LHCN-M2 (cell line): ENCODE results near the gene FGD2. TPM values are rescaled to one million over a fixed set of nuclear protein-coding genes. Genes with fewer than 3 reads are reported as not detected.

Experiments used
- DNase-seq: peaks from one replicate; pipeline ENCODE4 v3.0.0-alpha.2; 2012; ENCODE audit warnings: low read depth
- total RNA-seq: library from RNA; depleted of rRNA; stranded (reverse); fragments of >200 nt; gene quantifications from 2 replicates; pipeline ENCODE4 v1.2.3, GENCODE V29; 2014

Gene FGD2
- total RNA-seq, 1 experiment from 2014 or later, result not detected

DNA sequence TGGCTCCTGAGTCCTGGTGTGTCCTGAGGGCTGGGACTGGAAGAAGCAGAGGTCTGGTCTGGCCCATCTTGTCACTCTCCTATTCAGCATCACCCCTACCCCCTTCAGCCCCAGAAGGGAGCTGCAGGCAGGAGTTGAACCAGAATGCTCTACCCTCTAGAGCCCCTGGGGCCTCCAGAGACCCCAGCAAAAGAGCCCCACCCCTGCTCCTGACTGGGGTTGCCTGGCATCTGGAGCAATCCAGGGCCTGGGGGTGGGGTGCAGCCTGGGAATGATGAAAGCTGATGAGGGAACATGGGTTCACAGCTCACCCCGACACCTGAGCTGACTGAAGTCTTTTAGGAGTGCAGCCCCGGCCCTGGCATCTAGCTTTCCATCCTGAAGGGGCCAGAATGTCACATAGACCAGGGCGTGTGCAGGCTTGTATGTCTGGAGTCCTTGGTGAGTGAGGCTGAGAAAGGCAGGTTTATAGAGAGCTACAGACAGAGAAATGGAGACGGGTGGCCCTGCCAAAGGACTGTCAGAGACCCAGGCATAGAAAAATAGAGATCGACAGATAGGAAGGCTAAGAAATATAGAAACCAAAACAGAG is 12.2 kb downstream of the FGD2 start:
- no peak for DNase-seq

GRCh38 chr6:37018198-37019064 is 13.0 kb downstream of the FGD2 start:
- DNase-seq, result peak; percentile 81

GRCh38 chr6:37019065-37019450 is 13.6 kb downstream of the FGD2 start:
- DNase-seq, result no peak

DNA sequence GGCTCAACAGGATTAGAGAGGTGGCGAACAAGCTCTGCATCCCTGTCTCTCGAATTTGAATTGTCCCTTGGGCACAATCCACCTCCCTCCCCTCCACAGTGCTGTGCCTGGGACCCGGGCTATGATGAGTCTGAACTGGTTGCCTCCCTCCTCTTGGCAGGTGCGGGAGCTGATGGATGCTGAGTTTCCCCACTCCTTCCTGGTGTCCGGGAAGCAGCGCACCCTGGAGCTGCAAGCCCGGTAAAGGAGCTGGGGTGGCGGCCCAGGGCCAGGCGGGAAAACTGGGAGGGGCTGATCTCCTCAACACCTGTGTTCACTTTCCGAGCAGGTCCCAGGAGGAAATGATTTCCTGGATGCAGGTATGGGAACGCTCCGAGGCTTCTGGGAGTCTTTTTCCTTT is 14.9 kb downstream of the FGD2 start:
- DNase-seq, result no peak

GRCh38 chr6:37020812-37021211 is 15.4 kb downstream of the FGD2 start:
- DNase-seq, result no peak

- DNase-seq, result peak; percentile 30
These were observed 16.1 kb downstream of the FGD2 start for GRCh38 chr6:37021356-37022129.

DNA sequence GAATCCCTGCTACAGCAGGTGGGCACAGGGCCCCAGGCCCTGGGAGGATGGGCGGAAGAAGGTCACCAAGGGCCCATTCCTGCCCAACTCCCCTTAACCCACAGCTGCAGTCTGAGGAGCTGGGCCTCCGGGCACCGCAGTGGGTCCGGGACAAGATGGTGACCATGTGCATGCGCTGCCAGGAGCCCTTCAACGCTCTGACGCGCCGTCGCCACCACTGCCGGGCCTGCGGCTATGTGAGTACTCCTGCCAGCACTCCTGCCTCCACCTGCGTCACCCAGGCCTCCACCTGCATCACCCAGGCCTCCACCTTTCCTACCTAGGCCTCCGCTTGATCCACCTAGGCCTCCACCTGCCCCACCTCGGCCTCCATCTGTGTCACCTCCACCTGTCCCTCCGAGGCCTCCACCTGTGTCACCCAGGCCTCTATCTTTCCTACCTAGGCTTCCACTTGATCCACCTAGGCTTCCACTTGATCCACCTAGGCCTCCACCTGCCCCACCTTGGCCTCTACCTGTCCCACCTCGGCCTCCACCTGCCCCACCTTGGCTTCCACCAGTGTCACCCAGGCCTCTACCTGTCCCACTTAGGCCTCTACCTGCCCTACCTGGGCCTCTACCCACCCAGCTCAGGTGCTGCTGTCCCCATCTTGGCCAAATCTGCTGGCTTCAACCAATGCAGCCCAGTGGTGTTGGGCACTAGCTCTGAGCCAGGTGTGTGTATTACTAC is 16.8 kb downstream of the FGD2 start:
- no peak for DNase-seq

DNA sequence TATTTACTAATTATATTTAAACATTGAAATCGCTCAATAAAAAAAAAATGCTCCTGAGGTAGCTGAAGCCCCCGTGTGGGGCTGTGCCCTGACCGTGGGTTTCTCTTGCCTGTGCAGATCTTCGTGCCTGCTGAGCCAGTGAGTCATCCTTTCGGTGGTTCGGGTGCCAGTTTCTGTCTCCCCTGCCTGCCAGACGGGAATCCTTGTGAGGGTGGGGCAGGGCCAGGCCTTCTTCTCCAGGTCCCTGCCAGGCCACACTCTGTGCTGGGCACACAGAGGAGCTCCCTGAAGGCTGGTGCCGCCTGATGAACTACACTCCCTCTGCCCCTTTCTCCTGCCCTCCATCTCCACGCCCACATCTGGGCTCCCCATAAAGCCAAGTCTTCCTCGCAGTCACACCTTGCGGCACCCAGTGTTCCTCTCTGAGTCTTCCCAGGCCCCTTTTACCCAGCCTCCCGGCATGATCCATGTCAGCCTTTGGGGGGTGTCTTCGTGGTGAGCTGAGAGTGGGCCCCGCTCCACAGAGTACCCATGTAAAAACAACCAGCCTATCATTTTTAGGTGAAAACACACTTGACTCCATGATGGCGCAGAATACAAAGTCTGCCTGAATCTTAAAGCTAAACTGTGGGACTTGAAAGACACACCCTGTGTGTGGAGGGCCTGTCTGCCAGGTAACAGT is 19.3 kb downstream of the FGD2 start:
- DNase-seq, result peak; percentile 41

DNA sequence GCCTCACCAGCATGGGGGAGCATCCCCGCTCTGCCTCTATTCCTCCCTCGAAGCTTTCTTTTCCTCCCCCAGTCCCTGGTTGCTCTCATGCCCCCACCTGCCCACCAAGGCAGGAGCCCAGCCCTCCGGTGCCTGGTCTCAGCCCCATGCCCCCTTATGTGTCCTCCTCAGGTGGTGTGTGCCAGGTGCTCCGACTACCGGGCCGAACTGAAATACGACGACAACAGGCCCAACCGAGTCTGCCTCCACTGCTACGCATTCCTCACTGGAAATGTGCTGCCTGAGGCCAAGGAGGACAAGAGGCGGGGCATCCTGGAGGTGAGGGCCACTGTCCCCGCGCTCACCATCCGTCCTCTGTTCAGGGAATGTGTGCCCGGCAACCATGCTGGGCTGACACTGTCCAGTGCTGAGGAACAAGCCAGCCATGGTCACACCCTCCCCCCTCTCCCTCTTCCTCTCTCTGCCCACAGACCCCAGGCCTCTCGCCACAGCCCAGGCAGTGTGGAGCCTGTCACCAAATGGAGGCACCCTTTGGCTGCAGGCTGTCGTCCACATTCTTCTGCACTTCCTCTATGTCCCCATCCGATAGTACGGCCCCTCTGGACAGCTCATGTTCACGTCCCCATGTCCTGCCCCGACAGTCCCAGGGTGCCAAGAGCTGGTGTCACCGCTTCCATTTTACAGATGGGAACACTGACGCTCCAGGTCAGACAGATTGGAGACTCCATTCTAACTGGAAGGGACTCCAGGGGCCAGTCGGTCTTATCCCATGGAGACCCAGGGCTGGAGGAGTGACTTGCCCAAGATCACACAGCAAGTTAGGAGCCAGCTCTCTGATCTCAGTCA is 20.4 kb downstream of the FGD2 start:
- DNase-seq, result no peak

DNA sequence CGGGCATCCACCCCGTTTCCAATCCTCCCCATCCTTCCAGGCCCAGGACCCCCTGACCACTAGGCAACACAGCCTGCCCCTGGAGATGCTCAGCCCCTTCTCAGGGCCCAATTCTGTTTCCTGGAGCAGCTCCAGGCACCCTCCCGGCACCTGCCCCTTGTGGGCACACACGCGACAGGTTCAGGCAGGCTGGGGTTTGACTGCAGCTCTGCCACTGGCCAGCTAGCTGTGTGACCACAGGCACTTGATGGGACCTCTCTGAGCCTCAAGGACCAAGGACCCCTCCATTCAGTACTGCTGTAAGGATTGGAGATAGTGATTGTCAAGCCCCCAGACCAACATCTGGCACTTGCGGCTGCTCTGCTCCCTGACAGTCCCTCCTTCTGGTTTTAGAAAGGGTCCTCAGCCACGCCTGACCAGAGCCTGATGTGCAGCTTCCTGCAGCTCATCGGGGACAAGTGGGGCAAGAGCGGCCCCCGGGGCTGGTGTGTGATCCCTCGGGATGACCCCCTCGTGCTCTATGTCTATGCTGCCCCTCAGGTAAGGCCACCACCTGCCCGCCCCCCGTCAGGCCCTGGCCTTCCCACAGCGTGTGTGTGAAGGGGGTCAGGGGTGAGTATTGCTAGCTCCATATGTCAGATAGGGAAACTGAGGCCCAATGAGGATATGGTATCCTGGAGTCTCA is 21.7 kb downstream of the FGD2 start:
- no peak for DNase-seq

DNA sequence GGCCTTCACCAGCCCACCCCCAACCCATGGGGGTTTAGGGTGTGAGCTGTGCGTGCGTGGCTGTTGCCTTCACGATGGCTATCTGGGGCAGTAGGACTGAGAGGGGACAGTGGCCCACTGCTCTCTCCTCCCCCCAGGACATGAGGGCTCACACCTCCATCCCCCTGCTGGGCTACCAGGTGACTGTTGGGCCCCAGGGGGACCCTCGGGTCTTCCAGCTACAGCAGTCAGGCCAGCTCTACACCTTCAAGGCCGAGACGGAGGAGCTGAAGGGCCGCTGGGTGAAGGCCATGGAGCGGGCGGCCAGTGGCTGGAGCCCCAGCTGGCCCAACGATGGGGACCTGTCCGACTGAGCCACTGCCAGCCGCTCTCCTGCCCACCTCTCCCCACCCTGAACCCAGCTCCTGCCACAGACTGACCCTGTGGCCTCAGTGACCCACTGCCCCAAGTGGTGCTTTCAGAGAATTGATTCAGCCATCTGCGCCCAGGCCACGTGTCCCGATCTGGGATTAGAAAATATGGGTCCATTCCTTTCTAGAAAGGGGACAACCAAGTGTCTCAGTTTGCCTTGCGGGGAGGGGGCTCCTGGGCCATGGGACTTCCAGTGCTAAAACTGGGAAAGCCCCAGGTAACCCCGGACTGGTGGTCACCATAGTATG is 22.5 kb downstream of the FGD2 start:
- DNase-seq, result no peak

- DNase-seq, result peak; percentile 79
These were observed 24.0 kb downstream of the FGD2 start for GRCh38 chr6:37029249-37029971.

GRCh38 chr6:37030599-37030998 is 25.1 kb downstream of the FGD2 start:
- DNase-seq, result no peak

DNA sequence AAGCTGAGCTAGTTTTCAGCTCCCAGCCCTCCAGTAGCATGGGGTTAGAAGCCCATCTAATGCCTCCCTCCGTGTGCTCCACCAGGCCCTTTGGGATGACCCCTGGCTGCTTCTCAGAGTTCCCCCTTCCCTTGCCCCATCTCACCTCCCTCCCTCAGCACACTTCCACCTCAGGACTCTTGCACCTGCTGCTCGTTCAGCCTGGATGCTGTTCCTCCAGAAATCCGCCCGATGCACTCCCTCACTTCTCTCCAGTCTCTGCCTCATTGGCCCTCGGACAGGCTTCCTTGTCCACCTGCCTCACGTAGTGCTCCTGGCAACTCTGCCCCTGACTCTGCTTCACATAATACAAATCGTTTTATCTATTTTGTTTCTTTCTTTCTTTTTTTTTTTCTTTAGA is 26.8 kb downstream of the FGD2 start:
- no peak for DNase-seq

- no peak for DNase-seq
These were observed 27.8 kb downstream of the FGD2 start for GRCh38 chr6:37033255-37033654.

DNA sequence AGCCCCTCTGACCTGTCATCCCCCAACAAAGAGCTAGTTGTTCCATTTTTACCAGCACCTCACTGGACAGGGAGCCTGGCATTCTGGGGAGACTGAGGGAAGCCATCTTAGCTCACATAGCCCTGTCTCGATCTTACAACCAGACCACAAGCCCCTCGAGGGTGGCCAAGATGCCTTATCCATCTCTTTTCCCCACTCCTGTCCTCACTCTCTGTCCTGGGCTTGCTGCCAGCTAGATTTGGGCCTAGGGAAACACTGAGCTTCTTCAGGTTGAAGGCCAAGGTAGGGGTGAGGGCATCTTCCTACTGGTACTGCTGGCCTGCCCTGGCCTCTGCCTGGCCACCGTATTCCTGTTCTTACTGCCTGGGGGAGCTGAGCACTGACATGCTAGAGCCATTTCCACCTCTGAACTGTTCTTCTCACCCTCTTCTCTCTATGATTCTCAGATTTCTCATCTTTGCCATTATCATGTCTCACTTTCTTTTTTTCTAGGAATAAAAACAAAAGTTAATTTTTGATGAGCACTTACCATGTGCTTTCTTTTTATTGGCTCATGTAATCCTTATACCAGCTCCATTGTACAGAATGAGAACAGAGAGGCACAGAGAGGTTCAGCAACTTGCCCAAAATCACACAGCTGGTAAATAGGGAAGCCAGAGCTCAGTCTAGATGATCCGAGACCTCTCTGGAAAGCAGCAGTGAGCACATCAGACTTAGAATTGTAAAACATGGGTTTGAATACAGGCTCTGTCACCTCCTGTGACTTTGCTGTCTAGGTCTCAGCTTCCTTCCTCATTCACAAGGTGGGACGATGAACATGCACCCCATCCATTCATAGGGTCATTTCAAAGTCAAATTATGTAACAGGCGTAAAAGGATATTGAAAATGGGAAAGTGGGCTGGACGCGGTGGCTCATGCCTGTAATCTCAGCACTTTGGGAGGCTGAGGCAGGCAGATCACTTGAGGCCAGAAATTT is 28.7 kb downstream of the FGD2 start:
- no peak for DNase-seq

DNA sequence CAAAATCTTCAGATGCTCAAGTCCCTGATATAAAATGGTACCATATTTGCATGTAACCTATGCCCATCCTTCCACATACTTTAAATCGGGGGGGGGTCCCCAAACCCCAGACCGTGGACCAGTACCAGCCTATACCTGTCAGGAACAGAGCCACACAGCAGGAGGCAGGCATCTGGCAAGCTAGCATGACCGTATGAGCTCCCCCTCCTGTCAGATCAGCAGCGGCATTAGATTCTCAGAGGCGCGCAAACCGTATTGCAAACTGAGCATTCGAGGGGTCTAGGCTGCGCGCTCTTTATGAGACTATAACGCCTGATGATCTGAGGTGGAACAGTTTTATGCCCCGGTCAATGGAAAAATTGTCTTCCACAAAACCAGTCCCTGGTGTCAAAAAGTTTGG is 30.7 kb downstream of the FGD2 start:
- DNase-seq, result no peak
